Effector memory CD4-positive, alpha-beta T cell (primary cell): ENCODE results near the gene NFAT5.

Source experiments
- DNase-seq, 3 donors: peaks; one replicate each; pipeline ENCODE4 v3.0.0-alpha.2; 2020
- H3K27ac ChIP-seq: 2 replicates; pipeline ENCODE4 v1.7.0; 2013; ENCODE audit warnings: mild to moderate bottlenecking, low read length, moderate library complexity; ENCODE audit not compliant: insufficient read depth, poor library complexity, severe bottlenecking
- H3K27me3 ChIP-seq: replicated peaks from 2 replicates; pipeline ENCODE4 v1.7.0; 2013; ENCODE audit warnings: mild to moderate bottlenecking, low read length; ENCODE audit not compliant: insufficient read depth, control insufficient read depth, poor library complexity, severe bottlenecking
- H3K36me3 ChIP-seq: 2 replicates; pipeline ENCODE4 v1.7.0; 2013; ENCODE audit warnings: mild to moderate bottlenecking, low read length, moderate library complexity; ENCODE audit not compliant: control insufficient read depth, insufficient read depth
- H3K4me1 ChIP-seq: 2 replicates; pipeline ENCODE4 v1.7.0; 2013; ENCODE audit warnings: low read length, mild to moderate bottlenecking; ENCODE audit not compliant: control insufficient read depth, insufficient read depth, poor library complexity, severe bottlenecking
- H3K4me3 ChIP-seq: 2 replicates; pipeline ENCODE4 v1.7.0; 2013; ENCODE audit warnings: low read length, low read depth, mild to moderate bottlenecking; ENCODE audit not compliant: insufficient read depth, poor library complexity, severe bottlenecking
- H3K9me3 ChIP-seq: 2 replicates; pipeline ENCODE4 v1.7.0; 2013; ENCODE audit warnings: mild to moderate bottlenecking, low read length, moderate library complexity; ENCODE audit not compliant: control insufficient read depth

Gene NFAT5

GRCh38 chr16:69699915-69700314, 134.1 kb downstream of the NFAT5 start:
- no peak overlapping the region for H3K27ac ChIP-seq
- H3K27me3 ChIP-seq, result no peaks in the 10 kb centered on the region
- H3K4me1 ChIP-seq, result no peaks in the 10 kb centered on the region
- H3K9me3 ChIP-seq, result no peaks in the 10 kb centered on the region
- H3K36me3 ChIP-seq, result peaks cover 18% of the 10 kb centered on the region
- no peak overlapping the region for H3K4me3 ChIP-seq
- no peak for DNase-seq

GRCh38 chr16:69701452-69701851, 135.7 kb downstream of the NFAT5 start:
- Histone ChIP-seq H3K27me3 (no peaks in the 10 kb centered on the region), H3K36me3 (peaks cover 4% of the 10 kb centered on the region), H3K4me1 (no peaks in the 10 kb centered on the region), H3K27ac (no peak overlapping the region), H3K9me3 (no peaks in the 10 kb centered on the region), H3K4me3 (no peak overlapping the region)
- DNase-seq, result no peak

GRCh38 chr16:69701866-69702265, 136.1 kb downstream of the NFAT5 start:
- Histone ChIP-seq H3K9me3 (no peaks in the 10 kb centered on the region), H3K4me1 (no peaks in the 10 kb centered on the region), H3K27me3 (no peaks in the 10 kb centered on the region), H3K36me3 (peaks cover 4% of the 10 kb centered on the region), H3K27ac (no peak overlapping the region), H3K4me3 (no peak overlapping the region)
- no peak for DNase-seq

GRCh38 chr16:69703638-69704037, 137.9 kb downstream of the NFAT5 start:
- no peaks in the 10 kb centered on the region for H3K36me3 ChIP-seq
- no peak for DNase-seq
- H3K4me1 ChIP-seq, result no peaks in the 10 kb centered on the region

GRCh38 chr16:69706256-69706974, 140.6 kb downstream of the NFAT5 start:
- no peaks in the 10 kb centered on the region for H3K9me3 ChIP-seq
- no peak overlapping the region for H3K4me3 ChIP-seq
- no peaks in the 10 kb centered on the region for H3K27me3 ChIP-seq
- no peaks in the 10 kb centered on the region for H3K4me1 ChIP-seq
- no peaks in the 10 kb centered on the region for H3K36me3 ChIP-seq
- no peak for DNase-seq
- no peak overlapping the region for H3K27ac ChIP-seq

More at GRCh38 chr16:69703638-69704037, 137.9 kb downstream of the NFAT5 start:
- Histone ChIP-seq H3K27ac (no peak overlapping the region), H3K9me3 (no peaks in the 10 kb centered on the region), H3K27me3 (no peaks in the 10 kb centered on the region), H3K4me3 (no peak overlapping the region)

GRCh38 chr16:69706975-69707340, 141.2 kb downstream of the NFAT5 start:
- Histone ChIP-seq H3K36me3 (peaks cover 1% of the 10 kb centered on the region), H3K9me3 (no peaks in the 10 kb centered on the region), H3K4me3 (no peak overlapping the region), H3K4me1 (no peaks in the 10 kb centered on the region), H3K27ac (no peak overlapping the region), H3K27me3 (no peaks in the 10 kb centered on the region)
- DNase-seq, result no peak

GRCh38 chr16:69707920-69708683, 142.3 kb downstream of the NFAT5 start:
- Histone ChIP-seq H3K27ac (no peak overlapping the region), H3K4me1 (no peaks in the 10 kb centered on the region), H3K9me3 (no peaks in the 10 kb centered on the region), H3K36me3 (peaks cover 3% of the 10 kb centered on the region), H3K27me3 (no peaks in the 10 kb centered on the region), H3K4me3 (no peak overlapping the region)
- DNase-seq, result no peak

GRCh38 chr16:69709456-69710084, 143.8 kb downstream of the NFAT5 start:
- H3K36me3 ChIP-seq, result peaks cover 3% of the 10 kb centered on the region
- H3K4me3 ChIP-seq, result no peak overlapping the region
- no peak overlapping the region for H3K27ac ChIP-seq
- H3K27me3 ChIP-seq, result no peaks in the 10 kb centered on the region
- DNase-seq, result no peak
- H3K4me1 ChIP-seq, result no peaks in the 10 kb centered on the region
- H3K9me3 ChIP-seq, result no peaks in the 10 kb centered on the region

GRCh38 chr16:69711115-69711740, 145.5 kb downstream of the NFAT5 start:
- Histone ChIP-seq H3K27ac (no peak overlapping the region), H3K27me3 (no peaks in the 10 kb centered on the region), H3K4me1 (no peaks in the 10 kb centered on the region), H3K9me3 (no peaks in the 10 kb centered on the region), H3K36me3 (peaks cover 3% of the 10 kb centered on the region), H3K4me3 (no peak overlapping the region)
- DNase-seq, result no peak
